Dermis blood vessel endothelial cell (primary cell): Measurements from ENCODE around the gene NXPE3. TPM values are rescaled to one million over a fixed set of nuclear protein-coding genes. Genes with fewer than 3 reads are reported as not detected.

ENCODE experiments used
- DNase-seq: peaks from one replicate; pipeline ENCODE4 v3.0.0; 2010
- total RNA-seq: library from RNA; depleted of rRNA; stranded (reverse); fragments of >200 nt; gene quantifications from 2 replicates; pipeline ENCODE4 v1.2.3, GENCODE V29; 2014

NXPE3 gene
- total RNA-seq, 1 donor from 2014 or later: 5.1 TPM

DNA sequence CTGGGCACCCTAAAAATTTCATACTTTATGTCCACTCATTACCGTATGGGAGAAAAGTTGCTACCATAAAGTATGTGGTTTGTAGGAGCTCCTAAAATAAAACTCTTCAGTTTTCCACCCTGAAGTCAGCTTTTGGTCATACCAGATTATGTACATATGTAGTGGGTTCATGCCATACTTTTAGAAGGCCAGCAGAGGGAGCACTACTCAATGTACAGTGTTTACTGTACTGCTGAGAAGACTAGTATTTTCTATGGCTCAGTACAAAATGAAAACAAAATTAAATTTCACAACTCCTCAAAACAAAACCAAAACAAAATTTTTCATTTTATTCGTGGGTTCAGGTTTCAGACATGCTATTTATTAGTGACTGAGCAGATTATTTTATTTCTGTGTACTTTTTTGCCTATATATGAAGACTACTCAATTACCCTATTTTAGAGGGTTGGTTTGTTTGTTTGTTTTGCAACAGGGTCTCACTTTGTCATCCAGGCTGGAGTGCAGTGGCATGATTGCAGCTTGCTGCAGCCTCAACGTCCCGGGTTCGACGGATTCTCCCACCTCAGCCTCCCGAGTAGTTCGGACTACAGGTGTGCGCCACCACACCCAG, 24.3 kb downstream of the NXPE3 start:
- peak; percentile 82 for DNase-seq

DNA sequence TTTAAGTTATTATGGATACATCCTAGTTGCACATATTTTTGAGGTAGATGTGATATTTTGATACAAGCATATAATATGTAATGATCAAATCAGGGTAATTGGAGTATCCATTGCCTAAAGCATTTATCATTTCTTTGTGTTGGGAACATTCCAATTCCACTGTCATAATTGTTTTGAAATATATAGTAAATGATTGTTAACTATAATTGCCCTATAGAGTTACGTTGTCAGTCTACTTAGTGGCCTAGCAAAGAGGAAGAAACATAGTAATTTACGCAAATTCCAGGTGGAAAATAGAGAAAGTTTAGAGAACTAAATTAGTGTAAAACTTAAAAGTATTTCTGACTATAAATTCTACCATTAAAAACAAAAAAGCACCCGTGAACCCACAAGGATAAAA, 24.9 kb downstream of the NXPE3 start:
- no peak for DNase-seq

DNA sequence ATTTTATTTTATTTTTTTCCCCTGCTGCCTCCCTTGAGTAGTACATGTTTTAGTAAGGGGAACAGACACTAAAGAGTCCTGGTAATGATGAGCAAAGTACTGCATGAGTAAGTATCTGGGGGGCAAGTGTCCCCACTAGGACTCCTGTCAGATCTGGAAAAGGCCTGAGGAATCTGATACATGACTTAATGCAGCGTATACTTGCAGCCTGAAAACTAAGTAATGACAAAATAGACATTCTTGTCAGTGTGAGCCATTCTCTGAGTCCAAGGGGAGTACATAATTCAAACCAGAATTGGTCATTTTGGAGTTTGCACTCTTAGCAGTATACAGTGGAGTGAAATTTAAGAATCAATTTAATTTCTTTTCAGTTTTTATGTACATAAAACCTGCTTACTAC, 27.5 kb downstream of the NXPE3 start:
- DNase-seq: no peak

DNA sequence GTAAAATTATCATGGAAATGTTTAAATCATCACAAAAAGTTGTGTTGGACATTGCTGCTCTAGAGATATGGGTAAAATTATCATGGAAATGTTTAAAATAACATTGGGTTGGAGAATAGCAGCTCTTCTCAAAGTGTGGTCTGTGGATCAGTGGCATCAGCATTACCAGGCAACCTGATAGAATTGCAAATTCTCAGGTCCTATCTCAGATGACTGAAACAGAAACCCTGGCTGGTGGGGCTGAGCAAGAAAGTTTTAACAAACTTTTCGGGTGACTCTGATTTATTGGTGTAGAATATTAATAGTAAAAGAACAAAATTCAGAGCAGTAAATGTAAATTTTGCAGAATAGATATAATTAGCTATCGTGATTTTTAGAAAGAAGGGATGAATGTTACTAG, 28.9 kb downstream of the NXPE3 start:
- no peak for DNase-seq

DNA sequence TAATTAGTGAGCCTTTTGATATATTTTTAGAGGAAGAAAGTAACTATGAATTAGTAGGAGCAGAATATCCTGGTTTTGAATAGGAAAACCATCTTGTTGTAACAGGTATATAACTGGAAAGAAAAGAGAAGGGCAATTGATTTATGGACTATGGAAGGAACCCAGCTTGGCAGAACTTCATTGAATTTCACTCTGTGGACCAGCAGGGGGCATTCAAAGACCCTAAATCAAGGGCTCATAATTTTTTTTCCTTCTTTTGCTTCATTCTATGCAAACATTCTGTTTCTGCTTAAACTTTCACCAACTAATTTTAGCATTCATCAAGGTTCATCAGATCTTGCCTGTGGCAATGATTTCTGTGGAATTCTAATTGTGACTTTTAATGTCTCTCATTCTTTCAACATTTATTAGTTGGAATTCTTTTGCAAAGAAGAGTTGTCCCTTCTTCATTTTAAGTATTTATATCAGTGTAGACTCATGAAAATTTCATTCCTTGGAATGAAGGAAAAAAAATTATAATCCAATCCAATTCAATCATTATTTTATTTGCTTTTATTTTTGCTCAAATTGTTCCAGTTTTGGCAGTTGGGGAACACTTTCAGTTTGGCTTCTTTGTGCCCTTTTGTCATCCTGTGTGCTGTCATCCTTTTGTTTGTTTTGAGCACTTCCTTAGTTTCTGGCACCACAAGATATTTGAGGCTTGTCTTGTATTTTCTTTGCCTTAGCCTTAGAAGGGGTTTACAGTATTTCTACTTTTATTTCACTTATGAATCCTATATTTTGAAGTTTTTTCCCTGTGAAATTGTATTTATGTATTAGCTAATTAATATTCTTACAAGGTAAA, 30.4 kb downstream of the NXPE3 start:
- DNase-seq: peak; percentile 73

DNA sequence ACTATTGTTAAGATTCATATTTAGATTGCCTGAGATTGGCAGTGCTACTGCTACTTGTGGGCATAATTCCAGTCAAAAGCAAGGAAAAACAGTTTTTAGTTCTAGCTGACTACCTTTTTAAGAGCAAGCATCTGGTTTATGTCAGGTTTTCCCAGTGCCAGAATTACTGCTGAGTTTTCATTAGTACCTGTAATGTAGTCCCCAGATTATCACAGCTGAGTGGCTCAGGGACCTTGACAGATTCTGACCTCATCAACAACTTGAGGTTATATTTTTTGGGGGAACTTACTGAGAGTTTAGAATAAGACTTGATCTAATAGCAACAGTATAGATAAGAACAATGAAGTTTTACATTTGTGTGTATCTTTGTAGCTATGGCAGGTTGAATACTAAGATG, 31.0 kb downstream of the NXPE3 start:
- DNase-seq: no peak

DNA sequence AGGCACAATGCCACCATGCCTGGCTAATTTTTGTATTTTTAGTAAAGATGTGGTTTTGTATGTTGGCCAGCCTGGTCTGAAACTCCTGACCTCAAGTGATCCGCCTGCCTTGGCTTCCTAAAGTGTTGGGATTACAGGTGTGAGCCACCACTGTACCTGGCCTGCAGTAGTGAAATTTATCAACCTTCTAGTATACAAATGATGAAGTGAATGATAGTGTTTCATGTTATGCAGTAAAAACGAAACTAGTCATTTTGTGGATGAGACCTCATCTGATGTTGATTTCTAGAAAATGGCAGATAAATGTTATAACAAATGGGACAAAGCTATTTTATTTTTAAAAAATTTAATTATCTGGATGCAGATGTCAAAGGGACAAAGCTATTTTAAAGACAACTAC, 32.9 kb downstream of the NXPE3 start:
- DNase-seq: no peak

DNA sequence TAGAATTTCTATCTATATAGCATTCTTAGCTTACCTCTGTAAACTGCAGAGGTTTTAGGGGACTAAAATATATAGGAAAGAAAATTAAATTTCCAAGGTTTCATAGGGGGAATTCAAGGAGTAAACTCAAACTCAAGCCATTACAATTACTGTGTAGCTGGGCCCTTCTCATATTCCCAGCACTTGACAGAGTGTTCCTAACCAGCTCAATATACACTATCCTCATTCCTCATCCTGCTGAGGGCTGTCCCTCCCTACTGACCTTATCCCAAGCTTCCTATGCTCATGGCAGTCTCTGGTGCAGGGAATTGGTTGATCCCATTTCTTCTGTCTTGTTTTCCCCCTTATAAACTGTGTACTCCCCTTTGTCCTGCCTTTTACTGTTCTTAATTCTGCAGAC, 33.9 kb downstream of the NXPE3 start:
- DNase-seq: no peak

DNA sequence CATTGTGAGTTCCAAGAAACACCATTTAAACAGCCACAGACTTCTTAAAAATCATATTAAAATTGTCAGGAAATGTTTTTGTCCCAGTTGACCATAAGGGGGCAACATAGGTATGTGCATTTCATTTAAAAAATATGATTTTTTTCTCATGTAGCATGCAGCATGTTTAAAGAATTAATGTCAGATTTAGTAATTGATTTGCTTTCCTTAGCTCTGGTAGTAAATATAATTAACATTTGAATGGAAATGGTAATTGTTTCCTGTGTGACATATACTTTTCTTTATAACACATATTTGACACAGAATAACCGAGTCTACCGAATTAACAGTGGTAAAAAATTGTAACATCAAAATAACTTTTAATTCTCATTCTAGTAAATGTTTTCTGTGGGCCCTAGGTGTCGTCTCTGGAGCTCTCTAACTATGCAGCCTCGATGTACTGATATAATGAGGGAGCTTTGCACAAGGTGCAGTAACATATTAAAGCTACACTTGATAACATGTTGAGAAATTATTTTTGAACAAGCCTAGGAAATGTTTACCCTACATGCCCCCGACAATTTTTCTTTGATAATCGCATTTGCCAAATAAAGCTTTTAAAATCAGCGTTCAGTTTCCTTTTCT, 34.9 kb downstream of the NXPE3 start:
- DNase-seq: peak; percentile 61

DNA sequence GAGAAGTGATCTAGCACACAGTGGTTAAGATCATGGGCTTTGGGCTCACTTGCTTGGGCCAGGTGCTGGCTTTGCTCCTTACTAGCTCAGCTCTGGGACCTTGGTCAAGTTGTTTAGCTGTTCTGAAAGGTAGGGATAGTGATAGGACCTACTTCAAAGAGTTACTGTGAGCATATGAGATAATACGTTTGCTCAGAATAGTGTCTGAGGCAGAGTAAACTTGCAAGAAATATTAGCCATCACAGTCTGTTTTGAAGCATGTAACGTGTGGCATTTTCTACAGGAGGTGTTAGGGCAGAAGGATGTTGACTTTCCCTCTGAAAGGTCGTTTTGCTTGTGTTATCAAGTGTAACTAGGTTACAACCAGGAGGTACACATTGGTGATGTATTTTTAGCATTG, 35.8 kb downstream of the NXPE3 start:
- DNase-seq: no peak

DNA sequence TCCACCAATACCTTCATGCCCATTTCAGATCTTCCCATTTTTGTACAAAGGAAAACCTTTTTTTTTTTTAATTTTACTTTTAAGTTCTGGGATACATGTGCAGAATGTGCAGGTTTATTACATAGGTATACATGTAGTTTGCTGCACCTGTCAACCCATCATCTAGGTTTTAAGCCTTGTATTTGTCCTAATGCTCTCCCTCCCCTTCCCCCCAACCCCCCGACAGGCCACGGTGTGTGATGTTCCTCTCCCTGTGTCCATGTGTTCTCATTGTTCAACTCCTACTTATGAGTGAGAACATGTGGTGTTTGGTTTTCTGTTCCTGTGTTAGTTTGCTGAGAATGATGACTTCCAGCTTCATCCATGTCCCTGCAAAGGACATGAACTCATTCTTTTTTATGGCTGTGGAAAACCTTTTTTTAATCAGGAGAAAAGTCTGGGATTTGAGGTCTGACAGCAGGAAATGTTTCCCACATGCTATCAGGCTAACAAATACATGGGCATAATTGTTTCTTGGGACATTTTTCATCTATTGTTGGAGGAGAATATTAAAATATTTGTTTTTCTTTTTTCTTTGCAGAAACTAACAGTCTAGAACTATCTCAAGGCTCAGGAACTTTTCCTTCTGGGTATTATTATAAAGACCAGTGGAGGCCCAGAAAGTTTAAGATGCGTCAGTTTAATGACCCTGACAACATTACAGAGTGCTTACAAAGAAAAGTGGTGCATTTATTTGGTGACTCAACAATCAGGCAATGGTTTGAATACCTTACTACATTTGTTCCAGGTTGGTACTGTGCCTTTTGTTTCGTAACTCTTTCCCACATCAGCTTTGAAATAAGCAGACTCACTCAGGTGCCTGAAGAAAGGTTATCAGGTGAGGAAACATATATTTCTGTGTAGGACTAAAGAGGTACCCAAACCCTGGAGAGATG, 37.5 kb downstream of the NXPE3 start:
- DNase-seq: peak; percentile 13

DNA sequence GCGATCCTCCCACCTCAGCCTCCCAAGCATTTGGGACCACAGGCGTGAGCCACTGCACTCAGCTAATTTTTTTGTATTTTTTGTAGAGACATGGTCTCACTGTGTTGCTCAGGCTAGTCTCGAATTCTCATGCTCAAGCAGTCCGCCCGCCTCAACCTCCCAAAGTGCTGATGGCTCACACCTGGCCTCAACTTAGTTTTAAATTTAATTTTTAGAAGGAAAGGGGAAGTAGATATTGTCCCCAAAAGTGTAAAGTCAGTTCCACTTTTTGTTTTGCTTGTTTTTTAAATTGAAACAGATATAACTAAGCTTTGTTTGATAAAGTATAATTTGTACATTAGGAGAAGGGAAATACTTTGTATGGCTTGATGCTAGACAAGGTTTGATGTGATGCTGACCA, 39.0 kb downstream of the NXPE3 start:
- no peak for DNase-seq

DNA sequence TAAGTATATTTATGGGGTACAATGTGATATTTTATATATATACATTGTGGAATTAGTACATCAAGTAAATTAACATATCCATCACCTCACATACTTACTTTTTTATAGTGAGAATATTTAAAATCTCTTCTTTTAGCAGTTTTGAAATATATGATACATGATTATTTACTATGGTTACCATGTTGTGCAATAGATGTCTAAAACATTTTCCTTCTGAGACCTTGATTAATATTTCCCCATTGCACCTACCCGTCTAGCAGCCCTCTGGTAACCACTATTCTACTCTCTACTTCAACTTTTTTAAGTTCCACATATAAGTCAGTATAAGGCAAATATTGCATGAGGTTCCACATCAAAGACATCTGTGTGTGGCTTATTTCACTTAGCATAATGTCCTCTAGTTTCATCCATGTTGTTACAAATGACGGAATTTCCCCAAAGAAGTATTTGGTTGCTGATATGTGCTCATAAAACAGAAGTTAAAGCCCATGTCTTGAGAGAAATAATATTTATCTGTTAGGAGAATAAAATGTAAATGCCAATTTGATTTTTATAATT, 40.7 kb downstream of the NXPE3 start:
- DNase-seq: no peak

DNA sequence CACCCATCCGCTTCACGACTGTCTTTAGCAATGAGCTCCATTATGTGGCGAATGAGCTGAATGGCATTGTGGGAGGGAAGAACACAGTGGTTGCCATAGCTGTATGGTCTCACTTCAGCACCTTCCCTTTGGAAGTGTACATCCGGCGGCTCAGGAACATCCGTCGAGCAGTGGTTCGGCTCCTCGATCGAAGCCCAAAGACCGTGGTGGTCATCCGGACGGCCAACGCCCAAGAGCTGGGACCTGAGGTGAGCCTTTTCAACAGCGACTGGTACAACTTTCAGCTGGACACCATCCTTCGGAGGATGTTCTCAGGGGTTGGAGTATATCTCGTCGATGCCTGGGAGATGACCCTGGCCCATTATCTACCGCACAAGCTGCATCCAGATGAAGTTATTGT, 42.5 kb downstream of the NXPE3 start:
- DNase-seq: no peak

DNA sequence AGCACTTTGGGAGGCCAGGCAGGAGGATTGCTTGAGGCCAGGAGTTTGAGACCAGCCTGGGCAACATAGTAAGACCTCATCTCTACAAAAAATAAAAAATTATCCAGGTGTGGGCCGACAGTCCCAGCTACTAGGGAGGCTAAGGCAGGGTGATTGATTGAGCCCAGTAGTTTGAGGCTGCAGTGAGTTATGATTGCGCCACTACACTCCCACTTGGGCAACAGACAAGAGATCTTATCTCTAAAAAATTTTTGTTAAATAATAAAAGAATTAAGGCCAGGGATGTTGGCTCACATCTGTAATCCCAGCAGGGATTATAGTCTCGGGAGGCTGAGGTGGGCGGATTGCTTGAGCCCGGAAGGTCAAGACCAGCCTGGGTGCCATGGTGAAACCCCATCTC, 44.5 kb downstream of the NXPE3 start:
- DNase-seq: no peak

DNA sequence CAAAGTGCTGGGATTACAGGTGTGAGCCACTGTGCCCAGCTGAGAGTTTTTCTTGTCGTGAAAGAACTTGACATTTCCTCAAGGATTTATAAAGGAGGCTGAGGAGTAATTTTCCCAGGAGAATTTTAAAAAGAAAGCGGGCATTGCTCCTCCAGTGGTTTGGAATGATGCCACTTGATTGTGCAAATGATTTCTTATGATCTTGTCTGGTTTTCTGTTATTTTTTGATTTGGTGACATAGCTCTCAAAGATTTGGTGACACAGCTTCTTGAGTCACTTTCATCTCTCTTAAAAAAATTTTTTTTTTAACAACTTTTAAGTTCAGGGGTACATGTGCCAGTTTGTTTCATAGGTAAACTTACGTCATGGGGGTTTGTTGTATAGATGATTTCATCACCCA, 45.7 kb downstream of the NXPE3 start:
- no peak for DNase-seq

DNA sequence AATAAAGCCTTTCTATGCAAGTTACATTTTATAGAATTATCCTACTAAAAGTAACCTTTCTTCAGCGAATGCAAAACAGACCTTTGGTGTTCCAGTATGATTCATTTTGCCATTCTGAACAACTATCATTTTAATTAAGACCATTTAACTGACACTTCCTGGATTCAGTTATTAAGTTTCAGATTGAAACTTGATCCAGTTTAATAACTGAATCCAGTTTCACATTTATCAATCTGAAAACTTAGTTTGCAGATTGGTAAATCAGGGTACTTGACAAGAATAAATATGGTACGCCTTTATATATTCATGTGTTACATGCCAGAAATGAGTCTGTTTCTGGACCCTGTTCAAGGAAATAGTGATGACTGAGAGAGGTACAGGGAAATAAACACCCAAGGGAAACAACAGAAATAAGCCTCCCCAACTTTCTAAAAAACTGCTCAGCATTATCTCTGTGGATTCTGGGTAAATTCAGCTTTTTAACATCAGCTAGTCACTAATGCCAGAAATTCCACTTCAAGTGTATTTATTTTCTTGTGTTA, 47.0 kb downstream of the NXPE3 start:
- peak; percentile 14 for DNase-seq

DNA sequence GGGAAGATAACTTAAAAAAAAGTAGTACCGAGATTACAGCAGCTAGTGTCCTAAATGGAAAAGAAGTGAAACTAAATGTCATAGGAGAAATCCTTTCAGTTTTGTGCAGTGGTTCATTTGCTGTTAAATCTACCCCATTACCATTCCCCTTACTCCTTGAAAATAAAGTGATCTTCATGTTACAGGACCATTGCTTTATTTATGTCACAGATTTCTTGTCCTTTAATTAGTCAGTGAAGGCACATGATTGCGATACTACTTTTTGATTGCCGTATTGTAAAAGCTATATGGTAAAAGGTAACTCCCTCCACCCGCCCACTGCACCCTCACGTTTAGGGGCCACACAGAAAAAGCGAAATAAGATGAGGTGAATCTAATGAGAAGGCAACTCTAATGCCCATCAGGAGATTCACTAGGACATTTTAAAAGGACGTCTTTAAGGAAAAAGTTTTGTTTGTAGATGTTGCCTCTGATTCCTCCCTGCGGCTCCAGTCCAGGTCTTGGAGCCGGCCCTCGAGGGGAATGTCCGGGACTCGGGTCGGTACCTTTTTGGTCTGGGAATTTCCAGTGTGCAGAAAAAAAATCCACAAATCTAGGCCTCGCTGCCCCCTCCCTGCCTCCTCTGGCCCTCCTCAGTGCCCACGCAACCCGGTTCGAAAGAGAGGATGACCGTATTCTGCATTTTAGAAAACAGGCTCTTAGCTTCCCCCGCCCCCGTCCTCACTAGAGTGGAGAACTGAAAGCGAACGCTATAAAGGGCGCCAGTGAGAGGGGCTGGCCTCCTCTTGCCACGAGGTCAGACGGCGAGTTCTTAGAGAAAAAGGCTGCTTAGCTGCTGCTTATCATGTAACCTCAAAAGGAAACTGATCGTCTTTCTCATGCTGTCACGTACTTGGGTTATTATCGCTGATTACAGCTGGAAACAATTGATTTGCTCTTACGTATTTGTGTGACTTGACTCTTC, 48.5 kb downstream of the NXPE3 start:
- DNase-seq: peak; percentile 87

DNA sequence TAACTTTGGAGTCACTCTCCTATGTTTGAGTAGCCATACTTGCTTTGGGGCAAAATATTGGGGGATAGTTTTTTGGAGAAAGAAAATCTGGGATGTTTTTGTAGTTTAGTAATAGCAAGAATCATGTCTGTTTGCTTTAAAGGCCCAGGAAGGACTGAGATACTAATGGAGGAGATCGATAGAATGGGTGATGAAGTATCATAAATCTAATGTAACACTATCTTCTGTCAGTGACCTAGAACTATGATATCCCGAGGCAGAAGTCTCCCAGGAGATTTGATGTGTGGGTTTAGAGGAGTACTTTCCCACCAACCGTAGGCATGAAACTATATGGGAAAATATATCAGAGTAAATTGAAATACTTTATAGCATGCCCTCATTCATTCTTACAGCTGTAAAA, 49.3 kb downstream of the NXPE3 start:
- DNase-seq: peak; percentile 9

DNA sequence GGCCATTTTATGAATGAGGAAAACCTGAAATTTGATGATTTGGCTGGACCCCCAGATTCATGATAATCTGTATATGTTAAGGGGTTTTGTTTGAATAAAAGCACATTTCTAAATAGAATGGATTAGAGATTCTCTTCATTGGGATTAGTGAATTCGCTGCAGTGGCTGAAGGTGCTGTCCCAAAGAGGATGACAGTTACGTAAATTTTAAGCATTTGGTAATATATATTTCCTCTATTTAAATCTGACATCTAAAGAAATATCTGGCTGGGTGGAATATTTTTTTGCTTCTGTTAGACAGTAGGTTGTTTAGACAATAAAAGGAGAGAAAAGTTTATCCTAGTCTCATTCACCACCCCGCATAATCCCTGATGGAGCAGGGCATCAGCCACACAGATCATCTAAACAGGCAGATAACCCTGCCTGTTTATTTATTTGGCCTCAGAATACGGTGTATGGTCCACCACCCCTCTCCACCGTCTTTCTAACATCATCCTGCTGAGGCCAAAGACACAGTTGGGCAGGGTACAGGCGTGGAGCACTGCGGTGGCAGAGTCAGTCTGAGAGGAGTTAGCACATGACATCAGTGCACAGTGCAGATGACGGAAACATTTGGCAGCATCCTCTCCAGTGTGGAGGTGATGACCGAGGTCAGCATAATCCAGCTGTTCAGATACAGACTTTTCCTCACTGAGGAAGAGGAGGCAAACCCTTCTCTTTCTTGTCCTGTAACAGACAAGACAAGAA, 49.9 kb downstream of the NXPE3 start:
- peak; percentile 56 for DNase-seq
